GM21423 (cell line): ENCODE measurements around the gene EBF4.
"Not testable (repeated sequence)": the region's sequence is repeated elsewhere in the genome, so short reads cannot be mapped to it uniquely, and the experiment has no call there.

ENCODE experiments used
- ATAC-seq: cut with Tn5 transposase; IDR thresholded peaks from one replicate; pipeline ENCODE4 v1.9.1; 2021; ENCODE audit warnings: mild to moderate bottlenecking, moderate library complexity; ENCODE audit not compliant: unreplicated experiment

The EBF4 gene

DNA sequence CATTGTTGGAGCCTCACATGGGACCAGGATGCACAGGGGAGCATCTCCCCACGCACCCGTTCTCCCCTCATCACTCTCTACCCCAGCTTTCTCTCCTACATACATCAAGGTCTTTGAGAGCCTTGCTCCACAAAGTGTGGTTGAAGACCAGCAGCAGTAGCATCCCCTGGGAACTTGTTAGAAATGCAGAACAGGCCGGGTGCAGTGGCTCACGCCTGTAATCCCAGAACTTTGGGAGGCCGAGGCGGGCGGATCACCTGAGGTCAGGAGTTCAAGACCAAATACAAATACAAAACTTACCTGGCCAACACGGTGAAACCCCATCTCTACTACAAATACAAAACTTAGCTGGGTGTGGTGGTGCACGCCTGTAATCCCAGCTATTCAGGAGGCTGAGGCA, 115.3 kb downstream of the EBF4 start:
- ATAC-seq, result not testable (repeated sequence)

DNA sequence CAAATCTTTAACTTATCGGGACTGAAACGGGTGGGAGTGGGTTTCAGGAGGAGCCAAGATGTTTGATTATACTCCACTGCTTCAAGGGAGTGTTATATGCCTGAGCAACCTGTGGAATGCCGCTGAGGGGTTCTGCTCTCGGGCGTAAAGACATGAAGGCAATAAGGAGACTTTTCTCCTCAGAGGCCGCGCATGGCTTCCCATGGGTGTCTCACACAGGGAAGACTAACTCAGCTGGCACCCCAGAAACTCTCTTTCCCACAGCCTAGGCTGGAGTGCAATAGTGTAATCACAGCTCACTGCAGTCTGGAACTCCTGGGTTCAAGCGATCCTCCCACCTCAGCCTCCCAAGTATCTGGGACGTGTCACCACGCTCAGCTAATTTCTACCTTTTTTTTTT, 117.1 kb downstream of the EBF4 start:
- no peak for ATAC-seq
